Measurements from ENCODE around the gene CCDC159. TPM values are rescaled to one million over a fixed set of nuclear protein-coding genes. Genes with fewer than 3 reads are reported as not detected.

CCDC159 gene
- total RNA-seq, 6 experiments from 2014 or later, result 8.4 to 27.9 (median 23.4) TPM

- Histone ChIP-seq H3K27ac (peak overlapping the region in 2 of 3 donors; percentile 59 to 67), H3K4me1 (peaks cover 0 to 12% (median 5%) of the 10 kb centered on the region in 4 donors), H3K4me3 (no peak overlapping the region), H3K9me3 (no peaks in the 10 kb centered on the region), H3K27me3 (no peaks in the 10 kb centered on the region), H3K36me3 (peaks cover 0 to 4% (median 0%) of the 10 kb centered on the region in 4 donors)
- no peak for TF ChIP-seq CTCF (IDR thresholded peaks at IDR 0.05)
- TF ChIP-seq POLR2A (IDR thresholded peaks at IDR 0.05), result peak; percentile 4
- intact Hi-C loops (cut with DNase I), result no loop called here
- WGBS (ENCODE audit: insufficient coverage, low coverage, low lambda C conversion rate, missing lambda C conversion rate), result 58% methylated on average over 2 of the region's 5 CpGs
- DNase-seq (no peak), ATAC-seq (peak in 1 of 4 donors; percentile 9)
Observed at GRCh38 chr19:11323601-11324078, 22.7 kb upstream of the CCDC159 start.

- H3K9me3 ChIP-seq, result no peaks in the 10 kb centered on the region
- peaks cover 0 to 4% (median 0%) of the 10 kb centered on the region in 4 donors for H3K36me3 ChIP-seq
- no peaks in the 10 kb centered on the region for H3K27me3 ChIP-seq
- intact Hi-C loops (cut with DNase I), result no loop called here
- no peak for TF ChIP-seq CTCF (IDR thresholded peaks at IDR 0.05)
- peak; percentile 5 for TF ChIP-seq POLR2A (IDR thresholded peaks at IDR 0.05)
- ATAC-seq (peak; percentile 91 to 94 (median 94)), DNase-seq (peak; percentile 73 to 85 (median 84))
- 0% methylated on average over 10 of the region's 10 CpGs for WGBS (ENCODE audit: insufficient coverage, low coverage, low lambda C conversion rate, missing lambda C conversion rate)
- H3K4me1 ChIP-seq, result peaks cover 0 to 12% (median 5%) of the 10 kb centered on the region in 4 donors
- H3K4me3 ChIP-seq, result peak overlapping the region in 1 of 3 donors; percentile 29
- H3K27ac ChIP-seq, result peak overlapping the region; percentile 26 to 67 (median 59)
Observed at GRCh38 chr19:11324079-11324661, 22.1 kb upstream of the CCDC159 start.

DNA sequence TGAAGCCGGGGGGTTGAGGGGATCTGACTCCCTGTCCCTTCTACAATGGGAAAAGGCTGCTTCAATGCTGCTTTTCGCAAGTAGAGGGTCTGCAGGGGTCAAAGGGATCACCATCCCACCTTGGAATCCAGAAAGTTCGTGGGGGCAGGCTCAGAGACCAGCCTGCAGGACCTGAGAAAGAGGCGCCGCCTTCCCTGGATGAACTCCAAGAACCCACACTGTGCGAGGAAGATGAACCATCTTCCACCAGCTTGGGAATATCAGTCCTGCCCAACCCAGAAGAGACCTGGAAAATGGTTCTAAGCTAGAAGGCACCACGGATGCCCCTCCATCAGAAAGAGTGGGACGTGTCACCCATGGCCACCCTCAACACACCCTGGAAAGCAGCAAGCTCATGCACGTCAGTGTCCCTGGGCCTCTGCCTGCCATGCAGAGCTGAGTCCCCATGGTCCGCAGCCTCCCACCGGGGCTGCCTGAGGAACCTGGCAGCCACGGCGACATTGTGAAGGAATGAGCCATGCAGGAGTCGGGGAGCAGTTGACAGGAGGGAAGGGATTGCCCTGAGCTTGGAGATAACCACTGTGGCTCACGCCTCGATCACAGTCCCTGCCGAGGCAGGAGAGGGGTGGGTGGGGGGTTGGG is 21.4 kb upstream of the CCDC159 start:
- TF ChIP-seq POLR2A (IDR thresholded peaks at IDR 0.05) (no peak), CTCF (IDR thresholded peaks at IDR 0.05) (no peak)
- no peaks in the 10 kb centered on the region for H3K27me3 ChIP-seq
- H3K4me3 ChIP-seq, result no peak overlapping the region
- H3K4me1 ChIP-seq, result peaks cover 0 to 12% (median 5%) of the 10 kb centered on the region in 4 donors
- H3K36me3 ChIP-seq, result peaks cover 0 to 4% (median 0%) of the 10 kb centered on the region in 4 donors
- no peaks in the 10 kb centered on the region for H3K9me3 ChIP-seq
- ATAC-seq, result peak in 1 of 4 donors; percentile 2
- peak overlapping the region; percentile 26 to 67 (median 29) for H3K27ac ChIP-seq
- no peak for DNase-seq
- WGBS (ENCODE audit: insufficient coverage, low coverage, low lambda C conversion rate, missing lambda C conversion rate), result 81% methylated on average over 8 of the region's 17 CpGs
- intact Hi-C loops (cut with DNase I), result no loop called here

DNA sequence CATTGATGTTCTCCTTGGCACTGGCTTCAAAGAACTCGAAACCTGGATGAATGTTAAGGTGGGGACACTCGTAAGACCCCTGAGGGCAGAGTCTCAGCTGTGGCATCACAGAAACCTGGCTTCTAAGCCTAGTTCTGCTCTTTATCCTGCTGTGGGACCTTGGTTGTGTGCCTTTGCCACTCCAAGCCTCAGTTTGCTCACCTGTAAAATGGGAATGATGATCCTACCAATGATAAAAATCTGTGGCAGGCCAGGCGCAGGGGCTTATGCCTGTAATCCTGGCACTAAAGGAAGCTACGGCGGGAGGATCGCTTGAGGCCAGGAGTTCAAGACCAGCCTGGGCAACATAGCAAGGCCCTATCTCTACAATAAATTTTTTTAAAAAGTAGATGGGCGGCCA is 20.8 kb upstream of the CCDC159 start:
- DNase-seq (no peak), ATAC-seq (no peak)
- Histone ChIP-seq H3K27ac (no peak overlapping the region), H3K9me3 (no peaks in the 10 kb centered on the region), H3K27me3 (no peaks in the 10 kb centered on the region), H3K4me1 (peaks cover 0 to 12% (median 5%) of the 10 kb centered on the region in 4 donors), H3K4me3 (no peak overlapping the region), H3K36me3 (peaks cover 0 to 4% (median 0%) of the 10 kb centered on the region in 4 donors)
- TF ChIP-seq CTCF (IDR thresholded peaks at IDR 0.05) (no peak), POLR2A (IDR thresholded peaks at IDR 0.05) (no peak)
- 96% methylated on average over 7 of the region's 7 CpGs for WGBS (ENCODE audit: insufficient coverage, low coverage, low lambda C conversion rate, missing lambda C conversion rate)
- intact Hi-C loops (cut with DNase I), result no loop called here

All from right lobe of liver (tissue), 6 donors.